NCI-H1694 treated with DMSO at 0.1 percent for 48 hours (cell line): ENCODE results near the gene FBXL16.
"Not testable (repeated sequence)": the region's sequence is repeated elsewhere in the genome, so short reads cannot be mapped to it uniquely, and the experiment has no call there.

Experiments used
- DNase-seq: peaks from one replicate; lab custom pipeline; 2025; lab: John Stamatoyannopoulos, UW

Gene FBXL16, protein sequence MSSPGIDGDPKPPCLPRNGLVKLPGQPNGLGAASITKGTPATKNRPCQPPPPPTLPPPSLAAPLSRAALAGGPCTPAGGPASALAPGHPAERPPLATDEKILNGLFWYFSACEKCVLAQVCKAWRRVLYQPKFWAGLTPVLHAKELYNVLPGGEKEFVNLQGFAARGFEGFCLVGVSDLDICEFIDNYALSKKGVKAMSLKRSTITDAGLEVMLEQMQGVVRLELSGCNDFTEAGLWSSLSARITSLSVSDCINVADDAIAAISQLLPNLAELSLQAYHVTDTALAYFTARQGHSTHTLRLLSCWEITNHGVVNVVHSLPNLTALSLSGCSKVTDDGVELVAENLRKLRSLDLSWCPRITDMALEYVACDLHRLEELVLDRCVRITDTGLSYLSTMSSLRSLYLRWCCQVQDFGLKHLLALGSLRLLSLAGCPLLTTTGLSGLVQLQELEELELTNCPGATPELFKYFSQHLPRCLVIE

GRCh38 chr16:705431-706188 lies at the start of gene FBXL16:
TSS of gene FBXL16 (minus strand) at chr16:705801. CDS start at chr16:697405, 8,396 bp downstream.
- peak; percentile 34 for DNase-seq

DNA sequence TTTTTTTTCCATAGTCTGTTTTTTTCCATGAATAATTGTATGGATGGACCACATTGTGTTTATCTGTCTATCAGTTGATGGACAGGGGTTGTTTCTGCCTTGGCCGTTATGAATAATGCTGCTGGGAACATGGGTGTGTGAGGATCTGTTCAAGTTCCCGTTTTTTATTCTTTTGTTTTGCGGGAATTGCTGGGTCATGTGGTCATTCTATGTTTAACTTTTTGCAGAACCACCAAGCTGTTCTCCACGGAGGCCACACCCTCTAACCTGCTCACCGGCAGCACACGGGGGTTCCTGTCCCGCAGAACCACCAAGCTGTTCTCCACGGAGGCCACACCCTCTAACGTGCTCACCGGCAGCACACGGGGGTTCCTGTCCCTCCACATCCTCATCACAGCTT lies 49.1 kb upstream of the FBXL16 start:
- no peak for DNase-seq

- not testable (repeated sequence) for DNase-seq
Measured at GRCh38 chr16:754121-754607, 48.6 kb upstream of the FBXL16 start.

DNA sequence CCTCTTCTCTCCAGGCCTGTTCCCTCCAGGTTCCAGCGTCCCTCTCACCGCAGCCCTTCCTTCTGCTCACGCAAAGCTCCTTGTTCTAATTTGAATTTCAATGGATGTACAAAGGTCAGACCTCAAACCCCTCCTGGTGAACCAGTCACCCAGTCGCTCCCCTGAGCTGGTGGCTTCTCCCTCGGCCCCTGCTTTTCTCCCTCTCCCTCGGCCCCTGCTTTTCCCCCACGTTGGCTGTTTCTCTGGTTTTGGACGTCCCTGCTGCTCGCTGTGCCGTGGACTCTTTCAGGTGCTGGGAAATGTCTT lies 46.4 kb upstream of the FBXL16 start:
- no peak for DNase-seq

DNA sequence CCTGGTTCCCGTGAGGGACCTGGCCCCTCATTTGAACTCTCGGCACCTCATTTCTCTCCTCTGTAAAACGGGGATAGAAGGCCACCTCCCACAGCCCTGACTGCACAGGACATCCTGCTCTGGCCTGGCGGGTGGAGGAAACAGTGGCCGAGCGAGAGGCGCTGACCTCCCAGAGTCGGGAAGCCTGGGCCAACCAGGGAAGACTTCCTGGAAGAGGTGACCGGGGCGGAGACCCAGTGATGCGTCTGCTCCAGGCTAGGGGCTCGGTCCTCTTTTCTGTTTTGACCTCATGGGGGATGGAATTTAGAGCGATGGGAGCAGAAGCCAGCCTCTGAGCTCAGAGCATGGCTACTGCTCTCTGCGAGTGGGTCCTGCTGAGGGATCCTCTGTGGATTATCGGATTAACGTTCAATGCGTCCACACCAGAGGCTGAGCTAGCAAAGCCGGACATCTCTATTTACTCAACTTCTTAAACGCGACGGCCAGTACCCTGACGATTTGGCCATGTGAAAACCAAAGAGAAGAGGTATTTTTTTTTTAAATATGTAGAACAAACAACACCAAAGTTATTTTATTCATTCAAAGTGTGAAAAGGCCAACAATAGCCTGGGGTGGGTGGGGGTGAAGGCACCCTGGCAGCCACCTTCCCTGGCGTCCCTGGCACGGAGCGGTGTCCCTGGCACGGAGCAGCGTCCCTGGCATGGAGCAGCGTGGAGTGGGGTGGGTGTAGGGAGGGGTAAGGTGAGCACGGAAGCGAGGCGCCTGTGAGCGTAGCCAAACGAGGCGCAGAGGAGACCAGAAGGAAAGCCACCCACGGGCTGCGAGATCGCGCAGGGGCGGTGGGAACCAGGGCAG lies 45.8 kb upstream of the FBXL16 start:
- DNase-seq, result no peak

- no peak for DNase-seq
Measured at GRCh38 chr16:750485-750884, 44.9 kb upstream of the FBXL16 start.

GRCh38 chr16:749010-749409 lies 43.4 kb upstream of the FBXL16 start:
- DNase-seq, result no peak

DNA sequence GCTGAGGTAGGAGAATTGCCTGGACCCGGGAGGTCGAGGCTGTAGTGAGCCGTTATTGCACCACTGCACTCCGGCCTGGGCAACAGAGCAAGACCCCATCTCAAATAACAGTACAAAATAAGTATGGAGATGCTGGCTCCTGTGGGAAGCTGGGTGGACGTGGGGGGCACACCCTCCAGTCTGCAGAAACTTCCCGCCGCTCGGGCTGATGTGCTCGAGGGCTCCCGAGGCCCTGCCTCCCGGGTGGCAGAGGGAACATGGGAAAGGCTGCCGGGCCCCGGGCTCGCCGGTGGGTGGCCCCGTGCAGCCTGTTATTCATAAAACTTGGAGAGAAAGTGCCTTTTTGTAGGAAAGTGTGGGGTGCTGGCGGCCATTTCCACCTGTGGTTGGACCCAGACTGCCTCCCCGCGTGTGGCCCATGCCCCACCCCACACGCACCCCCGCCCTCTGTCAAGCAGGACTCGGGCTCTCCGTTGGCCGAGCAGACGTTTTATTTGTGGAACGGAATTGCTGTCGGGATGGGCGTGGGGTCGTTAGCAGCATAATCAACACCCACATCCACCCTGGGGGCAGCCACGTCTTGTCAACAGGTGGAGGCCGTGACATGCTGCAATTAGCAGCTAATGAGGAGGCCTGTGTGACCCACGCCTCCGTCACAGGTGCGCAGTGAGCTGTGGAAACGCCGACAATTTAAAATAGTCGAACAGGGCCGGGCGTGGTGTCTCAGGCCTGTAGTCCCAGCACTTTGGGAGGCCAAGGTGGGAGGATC lies 42.6 kb upstream of the FBXL16 start:
- DNase-seq, result no peak

DNA sequence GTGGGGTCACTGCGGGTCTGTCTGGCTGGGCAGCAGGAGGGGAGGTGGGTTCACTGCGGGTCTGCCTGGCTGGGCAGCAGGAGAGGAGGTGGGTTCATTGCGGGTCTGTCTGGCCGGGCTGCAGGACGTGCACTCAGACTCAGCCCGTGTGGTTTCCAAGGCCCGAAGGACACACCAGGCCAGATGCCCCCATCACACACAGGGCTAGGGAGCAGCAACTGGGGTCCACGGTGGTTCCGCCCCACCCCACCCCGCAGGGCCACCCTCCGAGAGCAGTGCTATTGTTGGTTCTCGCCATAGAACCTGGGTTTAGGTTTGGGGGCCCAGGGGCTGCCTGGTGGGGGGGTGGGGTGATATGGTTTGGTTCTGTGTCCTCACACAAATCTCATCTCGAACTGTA lies 41.0 kb upstream of the FBXL16 start:
- DNase-seq, result no peak

DNA sequence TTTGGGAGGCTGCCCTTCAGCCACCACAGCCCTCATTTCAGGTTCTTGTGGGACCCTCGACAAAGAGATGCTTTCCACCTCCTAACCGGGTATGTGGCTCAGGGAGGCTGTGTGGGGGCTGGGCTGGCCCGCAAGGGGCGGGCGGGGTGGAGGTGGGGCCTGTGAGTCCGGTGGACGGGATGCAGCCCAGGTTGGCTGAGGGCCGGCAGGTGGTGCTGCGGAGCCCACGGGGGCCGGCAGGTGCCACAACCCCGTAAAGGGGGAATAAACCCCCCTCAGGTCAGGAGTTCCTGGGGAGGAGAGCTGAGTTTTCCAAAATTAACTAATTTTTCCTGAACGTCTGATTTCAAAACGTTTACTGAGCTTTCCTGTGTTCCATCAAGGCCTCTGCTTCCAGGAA lies 40.1 kb upstream of the FBXL16 start:
- DNase-seq, result no peak

- no peak for DNase-seq
Measured at GRCh38 chr16:743794-744500, 38.3 kb upstream of the FBXL16 start.

DNA sequence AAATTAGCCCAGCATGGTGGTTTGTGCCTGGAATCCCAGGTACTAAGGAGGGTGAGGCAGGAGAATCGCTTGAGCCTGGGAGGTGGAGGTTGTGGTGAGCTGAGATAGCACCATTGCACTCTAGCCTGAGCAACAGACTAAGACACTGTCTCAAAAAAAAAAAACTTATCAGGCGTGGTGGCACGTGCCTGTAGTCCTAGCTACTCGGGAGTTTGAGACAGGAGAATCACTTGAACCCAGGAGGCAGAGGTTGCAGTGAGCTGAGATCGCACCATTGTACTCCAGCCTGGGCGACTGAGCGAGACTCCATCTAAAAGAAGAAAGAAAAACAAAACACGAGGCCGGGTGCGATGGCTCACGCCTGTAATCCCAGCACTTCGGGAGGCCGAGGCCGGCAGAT lies 37.3 kb upstream of the FBXL16 start:
- not testable (repeated sequence) for DNase-seq

GRCh38 chr16:741986-742629 lies 36.5 kb upstream of the FBXL16 start:
- no peak for DNase-seq

GRCh38 chr16:740764-741505 lies 35.3 kb upstream of the FBXL16 start, which contains the start of gene CIAO3:
TSS of gene CIAO3 (minus strand) at chr16:740997. CDS start at chr16:740985, 12 bp downstream.
- peak; percentile 60 for DNase-seq

- no peak for DNase-seq
Measured at GRCh38 chr16:740459-740763, 34.8 kb upstream of the FBXL16 start.

- no peak for DNase-seq
Measured at GRCh38 chr16:739560-740458, 34.2 kb upstream of the FBXL16 start.

- DNase-seq, result no peak
Measured at GRCh38 chr16:736936-737481, 31.4 kb upstream of the FBXL16 start.

GRCh38 chr16:735982-736453 lies 30.4 kb upstream of the FBXL16 start:
- DNase-seq, result no peak
